ENCODE data around the gene PYGO2. TPM values are rescaled to one million over a fixed set of nuclear protein-coding genes. Genes with fewer than 3 reads are reported as not detected.

Gene PYGO2
- total RNA-seq, 1 donor from 2014 or later: 27.4 TPM

GRCh38 chr1:154955718-154956543 is 5.7 kb downstream of the PYGO2 start, which contains the start of gene PBXIP1:
Gene PBXIP1 (minus strand): TSS chr1:154956099. CDS start chr1:154953721, 2,378 bp downstream.
- ATAC-seq (peak; percentile 80 to 93), DNase-seq (no peak)
- Histone ChIP-seq H3K27me3 (ENCODE audit: low read depth) (no peaks in the 10 kb centered on the region), H3K36me3 (peaks cover 24% of the 10 kb centered on the region), H3K27ac (peak within 1 kb of the TSS; percentile 80), H3K4me3 (peak within 1 kb of the TSS; percentile 65), H3K4me1 (peaks cover 48% of the 10 kb centered on the region), H3K9me3 (no peaks in the 10 kb centered on the region)
- no peak for TF ChIP-seq CTCF (IDR thresholded peaks at IDR 0.05)
- intact Hi-C loops (cut with DNase I): no loop called here

GRCh38 chr1:154955039-154955717 is 6.4 kb downstream of the PYGO2 start:
- Histone ChIP-seq H3K27me3 (ENCODE audit: low read depth) (no peaks in the 10 kb centered on the region), H3K4me3 (peak overlapping the region; percentile 65), H3K4me1 (peaks cover 40% of the 10 kb centered on the region), H3K9me3 (no peaks in the 10 kb centered on the region), H3K36me3 (peaks cover 32% of the 10 kb centered on the region), H3K27ac (peak overlapping the region; percentile 80)
- TF ChIP-seq CTCF (IDR thresholded peaks at IDR 0.05): no peak
- DNase-seq (no peak), ATAC-seq (peak; percentile 61 to 74)
- intact Hi-C loops (cut with DNase I): no loop called here

- DNase-seq (no peak), ATAC-seq (no peak)
- H3K9me3 ChIP-seq: no peaks in the 10 kb centered on the region
- H3K27ac ChIP-seq: peak overlapping the region; percentile 80
- TF ChIP-seq CTCF (IDR thresholded peaks at IDR 0.05): no peak
- peaks cover 33% of the 10 kb centered on the region for H3K36me3 ChIP-seq
- intact Hi-C loops (cut with DNase I): no loop called here
- H3K27me3 ChIP-seq (ENCODE audit: low read depth): no peaks in the 10 kb centered on the region
- H3K4me3 ChIP-seq: peak overlapping the region; percentile 65
- peaks cover 39% of the 10 kb centered on the region for H3K4me1 ChIP-seq
Observed at GRCh38 chr1:154954541-154954940, 7.0 kb downstream of the PYGO2 start.

- H3K36me3 ChIP-seq: peaks cover 27% of the 10 kb centered on the region
- no peak for ATAC-seq
- no peaks in the 10 kb centered on the region for H3K27me3 ChIP-seq (ENCODE audit: low read depth)
- intact Hi-C loops (cut with DNase I): no loop called here
- no peak overlapping the region for H3K4me3 ChIP-seq
- no peak for DNase-seq
- no peak overlapping the region for H3K27ac ChIP-seq
- TF ChIP-seq CTCF (IDR thresholded peaks at IDR 0.05): no peak
- no peaks in the 10 kb centered on the region for H3K9me3 ChIP-seq
- peaks cover 39% of the 10 kb centered on the region for H3K4me1 ChIP-seq
Observed at GRCh38 chr1:154953611-154954038, 8.0 kb downstream of the PYGO2 start.

GRCh38 chr1:154952664-154953063 is 8.9 kb downstream of the PYGO2 start:
- intact Hi-C loops (cut with DNase I): no loop called here
- H3K36me3 ChIP-seq: peaks cover 32% of the 10 kb centered on the region
- H3K4me3 ChIP-seq: no peak overlapping the region
- no peak overlapping the region for H3K27ac ChIP-seq
- TF ChIP-seq CTCF (IDR thresholded peaks at IDR 0.05): no peak
- H3K27me3 ChIP-seq (ENCODE audit: low read depth): no peaks in the 10 kb centered on the region
- H3K4me1 ChIP-seq: peaks cover 39% of the 10 kb centered on the region
- ATAC-seq (no peak), DNase-seq (no peak)
- H3K9me3 ChIP-seq: no peaks in the 10 kb centered on the region

All from lower lobe of right lung (tissue), 2 donors.